ENCODE data around the gene APBA2. TPM values are rescaled to one million over a fixed set of nuclear protein-coding genes. Genes with fewer than 3 reads are reported as not detected.
A peak's percentile ranks its signal among the peaks of the same experiment; 100 is the strongest.

Gene APBA2
- total RNA-seq, 1 donor from 2014 or later: 26.4 TPM

DNA sequence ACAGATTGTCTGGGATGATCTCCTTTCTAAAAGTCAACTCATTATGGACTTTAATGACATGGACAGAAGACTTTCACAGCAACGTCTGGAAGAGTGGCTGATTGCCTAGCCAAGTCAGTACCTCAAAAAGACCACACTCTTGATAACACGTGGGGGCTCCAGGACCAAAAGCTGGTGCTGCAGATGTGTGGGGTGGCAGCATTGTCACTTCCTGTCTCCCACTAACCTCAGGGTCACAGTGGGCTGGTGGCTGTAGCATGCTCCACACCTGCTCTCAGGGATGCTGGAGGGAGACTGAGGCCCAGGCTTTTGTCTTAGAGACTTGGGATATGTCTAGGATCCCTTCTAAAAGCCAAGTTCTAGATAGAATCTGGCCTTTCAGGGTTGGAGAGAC lies 118.1 kb downstream of the APBA2 start:
- TF ChIP-seq, protein P1, sequence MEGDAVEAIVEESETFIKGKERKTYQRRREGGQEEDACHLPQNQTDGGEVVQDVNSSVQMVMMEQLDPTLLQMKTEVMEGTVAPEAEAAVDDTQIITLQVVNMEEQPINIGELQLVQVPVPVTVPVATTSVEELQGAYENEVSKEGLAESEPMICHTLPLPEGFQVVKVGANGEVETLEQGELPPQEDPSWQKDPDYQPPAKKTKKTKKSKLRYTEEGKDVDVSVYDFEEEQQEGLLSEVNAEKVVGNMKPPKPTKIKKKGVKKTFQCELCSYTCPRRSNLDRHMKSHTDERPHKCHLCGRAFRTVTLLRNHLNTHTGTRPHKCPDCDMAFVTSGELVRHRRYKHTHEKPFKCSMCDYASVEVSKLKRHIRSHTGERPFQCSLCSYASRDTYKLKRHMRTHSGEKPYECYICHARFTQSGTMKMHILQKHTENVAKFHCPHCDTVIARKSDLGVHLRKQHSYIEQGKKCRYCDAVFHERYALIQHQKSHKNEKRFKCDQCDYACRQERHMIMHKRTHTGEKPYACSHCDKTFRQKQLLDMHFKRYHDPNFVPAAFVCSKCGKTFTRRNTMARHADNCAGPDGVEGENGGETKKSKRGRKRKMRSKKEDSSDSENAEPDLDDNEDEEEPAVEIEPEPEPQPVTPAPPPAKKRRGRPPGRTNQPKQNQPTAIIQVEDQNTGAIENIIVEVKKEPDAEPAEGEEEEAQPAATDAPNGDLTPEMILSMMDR (IDR thresholded peaks at IDR 0.05): no peak
- peaks cover 3% of the 10 kb centered on the region for H3K36me3 Mint-ChIP-seq (ENCODE audit: low read depth)

DNA sequence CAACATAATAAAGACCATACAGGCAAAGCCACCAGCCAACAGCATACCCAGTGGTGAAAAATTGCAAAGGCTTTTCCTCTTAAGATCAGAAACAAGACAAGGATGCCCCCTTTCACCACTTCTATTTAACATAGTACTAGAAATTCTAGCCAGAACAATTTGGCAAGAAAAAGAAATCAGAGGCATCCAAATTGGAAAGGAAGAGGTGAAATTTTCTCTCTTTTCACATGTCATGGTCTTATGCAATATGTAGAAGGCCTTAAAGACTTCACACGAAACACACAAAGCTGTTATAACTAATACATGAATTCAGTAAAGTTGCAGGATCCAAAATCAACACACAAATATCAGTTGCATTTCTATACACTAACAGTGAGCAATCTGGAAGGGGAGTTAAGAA lies 120.2 kb downstream of the APBA2 start:
- peaks cover 4% of the 10 kb centered on the region for H3K9me3 Mint-ChIP-seq (ENCODE audit: low read depth)
- DNase-seq (ENCODE audit: low spot score): no peak
- H3K27me3 Mint-ChIP-seq (ENCODE audit: low read depth): no peaks in the 10 kb centered on the region
- H3K36me3 Mint-ChIP-seq (ENCODE audit: low read depth): peaks cover 3% of the 10 kb centered on the region
- H3K4me1 Mint-ChIP-seq (ENCODE audit: low read depth): peaks cover 19% of the 10 kb centered on the region
- no peak overlapping the region for H3K27ac Mint-ChIP-seq (ENCODE audit: unreplicated experiment)
- no peak overlapping the region for H3K4me3 Mint-ChIP-seq (ENCODE audit: unreplicated experiment)
- TF ChIP-seq, protein P1 (IDR thresholded peaks at IDR 0.05): peak; percentile 32

More for the DNA sequence above, 118.1 kb downstream of the APBA2 start:
- Mint-ChIP-seq H3K4me3 (ENCODE audit: unreplicated experiment) (no peak overlapping the region), H3K9me3 (ENCODE audit: low read depth) (peaks cover 4% of the 10 kb centered on the region), H3K4me1 (ENCODE audit: low read depth) (peaks cover 7% of the 10 kb centered on the region), H3K27ac (ENCODE audit: unreplicated experiment) (no peak overlapping the region), H3K27me3 (ENCODE audit: low read depth) (no peaks in the 10 kb centered on the region)
- DNase-seq (ENCODE audit: low spot score): no peak

DNA sequence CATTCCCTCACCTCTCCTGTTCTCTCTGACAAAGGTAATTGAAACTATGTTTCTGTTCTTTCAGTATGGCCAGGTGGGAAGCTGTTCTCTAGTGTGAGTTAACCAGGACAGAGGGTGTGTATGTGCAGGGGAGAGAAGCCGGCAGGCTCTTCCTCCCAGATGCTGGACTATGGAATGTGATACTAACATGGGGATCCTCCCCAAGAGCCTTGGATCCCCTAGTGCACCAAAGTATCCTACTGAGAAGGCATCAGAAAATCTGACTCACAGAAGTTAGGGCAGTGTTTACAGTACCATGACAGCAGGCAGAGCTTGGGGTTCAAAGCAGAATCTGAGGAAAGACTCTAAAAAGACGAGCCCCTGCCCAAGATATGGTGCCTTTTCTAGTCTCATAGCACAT lies 123.1 kb downstream of the APBA2 start:
- Mint-ChIP-seq H3K27me3 (ENCODE audit: low read depth) (no peaks in the 10 kb centered on the region), H3K9me3 (ENCODE audit: low read depth) (peaks cover 4% of the 10 kb centered on the region), H3K36me3 (ENCODE audit: low read depth) (peaks cover 3% of the 10 kb centered on the region), H3K4me3 (ENCODE audit: unreplicated experiment) (no peak overlapping the region), H3K27ac (ENCODE audit: unreplicated experiment) (peak overlapping the region; percentile 2), H3K4me1 (ENCODE audit: low read depth) (peaks cover 19% of the 10 kb centered on the region)
- TF ChIP-seq, protein P1 (IDR thresholded peaks at IDR 0.05): no peak
- no peak for DNase-seq (ENCODE audit: low spot score)

DNA sequence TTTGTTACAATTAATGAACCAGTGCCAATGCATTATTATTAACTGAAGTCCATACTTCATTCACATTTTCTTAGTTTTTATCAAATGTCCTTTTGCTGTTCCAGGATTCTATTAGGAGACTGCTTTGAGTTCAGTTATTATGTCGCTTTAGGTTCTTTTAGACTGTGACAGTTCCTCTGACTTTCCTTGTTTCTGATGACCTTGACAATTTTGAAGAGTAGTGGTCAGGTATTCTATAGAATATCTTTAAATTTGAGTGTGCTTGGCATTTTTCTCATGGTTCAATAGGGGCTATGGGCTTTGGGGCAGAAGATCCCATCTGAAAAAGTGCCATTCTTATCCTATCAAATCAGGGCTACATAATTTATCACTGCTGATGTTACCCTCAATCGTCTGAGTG lies 126.3 kb downstream of the APBA2 start:
- no peaks in the 10 kb centered on the region for H3K9me3 Mint-ChIP-seq (ENCODE audit: low read depth)
- peaks cover 21% of the 10 kb centered on the region for H3K4me1 Mint-ChIP-seq (ENCODE audit: low read depth)
- peaks cover 5% of the 10 kb centered on the region for H3K36me3 Mint-ChIP-seq (ENCODE audit: low read depth)
- TF ChIP-seq, protein P1 (IDR thresholded peaks at IDR 0.05): no peak
- H3K27me3 Mint-ChIP-seq (ENCODE audit: low read depth): no peaks in the 10 kb centered on the region
- no peak overlapping the region for H3K4me3 Mint-ChIP-seq (ENCODE audit: unreplicated experiment)
- no peak for DNase-seq (ENCODE audit: low spot score)
- no peak overlapping the region for H3K27ac Mint-ChIP-seq (ENCODE audit: unreplicated experiment)

DNA sequence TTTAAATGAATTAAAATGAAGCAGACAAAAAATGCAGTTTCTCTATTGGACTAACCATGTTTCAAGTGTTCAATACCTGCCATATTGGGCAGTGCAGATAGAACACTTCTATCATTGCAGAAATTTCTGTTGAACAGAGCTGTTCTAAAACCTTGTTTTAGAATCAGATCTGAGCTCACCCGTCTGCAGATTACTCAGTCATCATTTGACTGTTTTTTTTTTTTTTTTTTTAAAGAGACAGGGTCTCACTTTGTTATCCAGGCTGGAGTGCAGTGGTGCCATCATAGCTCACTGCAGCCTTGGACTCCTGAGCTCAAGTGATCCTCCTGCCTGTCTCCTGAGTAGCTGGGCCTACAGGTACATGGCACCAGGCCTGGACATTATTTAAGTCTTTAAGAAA lies 128.7 kb downstream of the APBA2 start:
- no peak for DNase-seq (ENCODE audit: low spot score)
- H3K27ac Mint-ChIP-seq (ENCODE audit: unreplicated experiment): no peak overlapping the region
- no peaks in the 10 kb centered on the region for H3K27me3 Mint-ChIP-seq (ENCODE audit: low read depth)
- peaks cover 10% of the 10 kb centered on the region for H3K4me1 Mint-ChIP-seq (ENCODE audit: low read depth)
- TF ChIP-seq, protein P1 (IDR thresholded peaks at IDR 0.05): no peak
- no peak overlapping the region for H3K4me3 Mint-ChIP-seq (ENCODE audit: unreplicated experiment)
- no peaks in the 10 kb centered on the region for H3K9me3 Mint-ChIP-seq (ENCODE audit: low read depth)
- H3K36me3 Mint-ChIP-seq (ENCODE audit: low read depth): peaks cover 4% of the 10 kb centered on the region

Data from chondrocyte (in vitro differentiated cells).